HCT116 (cell line): ENCODE measurements around the gene HS6ST3. TPM values are rescaled to one million over a fixed set of nuclear protein-coding genes. Genes with fewer than 3 reads are reported as not detected.

Experiments used
- ATAC-seq: fragments of 200-7000 bp; cut with Tn5 transposase; 2 replicates; pipeline ENCODE4 v1.9.1; 2020; ENCODE audit warnings: mild to moderate bottlenecking, moderate library complexity
- BruUV-seq: library from RNA; stranded (reverse); fragments of 400-500 nt; replicated peaks from 2 replicates; lab custom pipeline; 2021; lab: Mats Ljungman, UMichigan
- CTCF ChIA-PET: fragments of 300-600 bp; sonication (Branson Sonifier 250); formaldehyde crosslinking; loops from one replicate; lab custom pipeline; 2021; ENCODE audit warnings: antibody characterized with exemption; lab: Charles Lee
- POLR2A ChIA-PET: fragments of 300-600, 350-600 bp; sonication (Branson Sonifier 250); formaldehyde crosslinking; loops from one replicate; lab custom pipeline; 2021; ENCODE audit warnings: antibody characterized with exemption; lab: Charles Lee
- RAD21 ChIA-PET, 2 experiments: fragments of 300-600 bp; sonication (Branson Sonifier 250); formaldehyde crosslinking; loops; one replicate each; lab custom pipeline; 2023; ENCODE audit warnings: low total read pairs in 2 of 2; ENCODE audit not compliant: uncharacterized antibody in 2 of 2, unreplicated experiment in 2 of 2, low non-redundant PET in 1 of 2; lab: Charles Lee
- DNase-seq: peaks from one replicate; pipeline ENCODE4 v3.0.0-alpha.2; 2010; ENCODE audit warnings: low read depth, low spot score
- H2AFZ ChIP-seq: fragments of 200-600 bp; shearing (Covaris generic), sonication (generic); 2 replicates; pipeline ENCODE4 v1.6.1; 2017; ENCODE audit warnings: low read depth, mixed run types, mixed read lengths, antibody characterized with exemption, low read length; ENCODE audit not compliant: poor library complexity, severe bottlenecking
- H3K27ac ChIP-seq: 2 replicates; pipeline ENCODE4 v1.5.1; 2012; ENCODE audit warnings: low read depth, low read length
- H3K27me3 ChIP-seq: fragments of 200-600 bp; sonication (generic); 2 replicates; pipeline ENCODE4 v1.6.1; 2016; ENCODE audit warnings: mixed run types, low read length, mixed read lengths; ENCODE audit not compliant: insufficient read depth
- H3K36me3 ChIP-seq, 2 experiments: fragments of 200-500 bp in 1 of 2; fragments of 200-600 bp in 1 of 2; sonication (Bioruptor generic) in 1 of 2; sonication (generic) in 1 of 2; 2 replicates each; pipeline versions ENCODE4 v1.5.1 to v1.6.1; 2014 to 2016; ENCODE audit warnings: low read length in 2 of 2, inconsistent platforms in 1 of 2, mixed read lengths in 1 of 2, mixed run types in 1 of 2; ENCODE audit not compliant: insufficient read depth in 2 of 2, control insufficient read depth in 1 of 2
- H3K4me1 ChIP-seq, 2 experiments: fragments of 200-600 bp in 1 of 2; sonication (generic) in 1 of 2; 2 replicates each; pipeline versions ENCODE4 v1.5.1 to v1.6.1; 2012 to 2017; ENCODE audit warnings: low read length in 2 of 2, inconsistent platforms in 1 of 2, mild to moderate bottlenecking in 1 of 2, mixed read lengths in 1 of 2, mixed run types in 1 of 2, moderate library complexity in 1 of 2; ENCODE audit not compliant: insufficient read depth in 2 of 2, control insufficient read depth in 1 of 2
- H3K4me2 ChIP-seq: fragments of 200-600 bp; sonication (generic); 2 replicates; pipeline ENCODE4 v1.6.1; 2017; ENCODE audit warnings: mixed run types, low read length, mixed read lengths
- H3K4me3 ChIP-seq, 2 experiments: fragments of 200-600 bp in 1 of 2; sonication (generic) in 1 of 2; replicated peaks in 1 of 2; 2 replicates each; pipeline ENCODE4 v1.5.1; 2011 to 2016; ENCODE audit warnings: low read length in 2 of 2, control low read depth in 1 of 2, low read depth in 1 of 2, mild to moderate bottlenecking in 1 of 2, mixed read lengths in 1 of 2, mixed run types in 1 of 2
- H3K79me2 ChIP-seq: fragments of 200-600 bp; sonication (generic); 2 replicates; pipeline ENCODE4 v1.6.1; 2017; ENCODE audit warnings: mild to moderate bottlenecking, mixed run types, low read length, moderate library complexity, mixed read lengths; ENCODE audit not compliant: insufficient read depth
- H3K9ac ChIP-seq: fragments of 200-600 bp; sonication (generic); 2 replicates; pipeline ENCODE4 v1.6.1; 2016; ENCODE audit warnings: low read length, mixed read lengths
- H3K9me2 ChIP-seq: fragments of 200-600 bp; sonication (generic), shearing (Covaris generic); 2 replicates; pipeline ENCODE4 v1.6.1; 2017; ENCODE audit warnings: mixed run types, mild to moderate bottlenecking, moderate library complexity; ENCODE audit not compliant: insufficient read depth
- H3K9me3 ChIP-seq, 2 experiments: fragments of 200-500 bp in 1 of 2; fragments of 200-600 bp in 1 of 2; sonication (Bioruptor generic) in 1 of 2; sonication (generic) in 1 of 2; 2 replicates each; pipeline ENCODE4 v1.6.1; 2014 to 2017; ENCODE audit warnings: low read length in 2 of 2, mixed read lengths in 2 of 2, inconsistent platforms in 1 of 2, low read depth in 1 of 2, mild to moderate bottlenecking in 1 of 2, mixed run types in 1 of 2, moderate library complexity in 1 of 2; ENCODE audit not compliant: control insufficient read depth in 1 of 2, insufficient read depth in 1 of 2
- H4K20me1 ChIP-seq: fragments of 200-600 bp; sonication (generic), shearing (Covaris generic); 2 replicates; pipeline ENCODE4 v1.6.1; 2017; ENCODE audit warnings: mixed run types, mild to moderate bottlenecking, moderate library complexity; ENCODE audit not compliant: insufficient read depth
- CBX3 ChIP-seq: IDR thresholded peaks from 2 replicates; pipeline ENCODE4 v1.6.1; 2012; ENCODE audit warnings: low read depth
- CEBPB ChIP-seq: IDR thresholded peaks from 2 replicates; pipeline ENCODE4 v1.6.1; 2012; ENCODE audit warnings: low read depth
- ELF1 ChIP-seq: IDR thresholded peaks from 2 replicates; pipeline ENCODE4 v1.6.1; 2012; ENCODE audit warnings: low read depth, borderline replicate concordance
- EZH2 ChIP-seq: fragments of 200-600 bp; sonication (generic); IDR thresholded peaks from 2 replicates; pipeline ENCODE4 v1.6.1; 2017; ENCODE audit warnings: antibody characterized with exemption, mixed run types
- EZH2phosphoT487 ChIP-seq: fragments of 200-600 bp; IDR thresholded peaks from 2 replicates; pipeline ENCODE4 v1.6.1; 2018; ENCODE audit warnings: antibody characterized with exemption, borderline replicate concordance
- JUND ChIP-seq: IDR thresholded peaks from 2 replicates; pipeline ENCODE4 v1.6.1; 2012
- POLR2A ChIP-seq: IDR thresholded peaks from 2 replicates; pipeline ENCODE4 v1.7.0; 2011; ENCODE audit warnings: borderline replicate concordance; ENCODE audit not compliant: insufficient read depth, insufficient read length; ENCODE audit errors: extremely low read depth
- RAD21 ChIP-seq: IDR thresholded peaks from 2 replicates; pipeline ENCODE4 v1.6.1; 2012; ENCODE audit warnings: low read depth, mild to moderate bottlenecking
- SIN3A ChIP-seq: IDR thresholded peaks from 2 replicates; pipeline ENCODE4 v1.6.1; 2012; ENCODE audit warnings: low read depth
- SP1 ChIP-seq: IDR thresholded peaks from 2 replicates; pipeline ENCODE4 v1.6.1; 2012; ENCODE audit warnings: low read depth
- TCF7L2 ChIP-seq: IDR thresholded peaks from 2 replicates; pipeline ENCODE4 v1.7.0; 2011; ENCODE audit warnings: borderline replicate concordance, inconsistent platforms; ENCODE audit not compliant: insufficient read depth, insufficient read length; ENCODE audit errors: extremely low read depth
- YY1 ChIP-seq: IDR thresholded peaks from 2 replicates; pipeline ENCODE4 v1.6.1; 2011; ENCODE audit warnings: low read length, low read depth, moderate library complexity, mild to moderate bottlenecking; ENCODE audit not compliant: insufficient replicate concordance; ENCODE audit errors: extremely low read depth
- ZFX ChIP-seq: fragments of 450-650 bp; IDR thresholded peaks from 2 replicates; pipeline ENCODE4 v1.6.1; 2017
- ZNF274 ChIP-seq: fragments of 200-500 bp; sonication (Bioruptor generic); IDR thresholded peaks from 2 replicates; pipeline ENCODE4 v1.6.1; 2014; ENCODE audit warnings: mild to moderate bottlenecking, low read depth, low read length, inconsistent platforms
- intact Hi-C: fragments of 100-400 bp; cut with micrococcal nuclease; formaldehyde crosslinking; loops from 2 replicates; pipeline ENCODE4 v1.10.0; 2022
- total RNA-seq: library from RNA; stranded (reverse); gene quantifications from one replicate; pipeline ENCODE4 v1.2.1, GENCODE V29; 2021; ENCODE audit not compliant: unreplicated experiment
- TF ChIP-seq, protein P1 (sequence below): IDR thresholded peaks from 2 replicates; pipeline ENCODE4 v1.6.1; 2012
- TF ChIP-seq, protein P2 (sequence below), 3 experiments: fragments of 200-600 bp in 1 of 3; sonication (generic) in 1 of 3; IDR thresholded peaks in 2 of 3; conservative IDR thresholded peaks in 1 of 3; 2 replicates each; pipeline ENCODE4 v1.5.1; 2012 to 2017; ENCODE audit warnings: low read depth in 2 of 3, low read length in 2 of 3, antibody characterized with exemption in 1 of 3, borderline replicate concordance in 1 of 3, control low read depth in 1 of 3, mild to moderate bottlenecking in 1 of 3, mixed read lengths in 1 of 3, mixed run types in 1 of 3, moderate library complexity in 1 of 3; ENCODE audit not compliant: insufficient read depth in 1 of 3
- TF ChIP-seq, protein P3 (sequence below): IDR thresholded peaks from 2 replicates; pipeline ENCODE4 v1.6.1; 2012; ENCODE audit warnings: low read depth
- TF ChIP-seq, protein P4 (sequence below): IDR thresholded peaks from 2 replicates; pipeline ENCODE4 v1.6.1; 2011; ENCODE audit warnings: mild to moderate bottlenecking, low read length, moderate library complexity; ENCODE audit not compliant: insufficient replicate concordance; ENCODE audit errors: extremely low read depth
- TF ChIP-seq, protein P5 (sequence below): IDR thresholded peaks from 2 replicates; pipeline ENCODE4 v1.6.1; 2012

HS6ST3 gene
- total RNA-seq, 1 experiment from 2014 or later: 0.10 TPM

DNA sequence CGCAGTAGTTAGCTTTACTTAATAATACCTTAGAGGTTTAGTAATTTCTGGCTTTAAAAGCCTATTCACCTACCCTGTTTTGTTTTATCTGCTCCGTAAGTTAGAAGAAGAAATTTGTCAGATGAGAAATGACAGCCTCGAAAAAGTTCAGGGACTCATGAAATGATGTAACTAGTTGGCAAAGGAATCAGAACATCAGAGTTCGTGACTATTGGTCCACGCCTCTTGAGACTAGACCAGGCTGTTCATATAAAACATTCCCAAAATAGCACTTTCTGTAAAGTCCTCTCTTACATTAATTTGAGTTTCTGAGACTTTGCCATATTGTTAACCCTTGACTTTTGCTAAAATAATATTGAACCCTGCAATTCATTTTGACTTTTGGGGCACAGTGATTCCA, 92.0 kb downstream of the HS6ST3 start:
- H3K4me3 ChIP-seq: no peak overlapping the region
- H3K79me2 ChIP-seq: no peaks in the 10 kb centered on the region
- ATAC-seq (no peak), DNase-seq (no peak)
- H3K4me2 ChIP-seq: no peak overlapping the region
- POLR2A ChIA-PET: no interaction called here
- BruUV-seq: no TSS peak
- H3K27ac ChIP-seq: no peak overlapping the region
- H3K4me1 ChIP-seq: no peaks in the 10 kb centered on the region
- H3K36me3 ChIP-seq: no peaks in the 10 kb centered on the region
- no peaks in the 10 kb centered on the region for H3K9me2 ChIP-seq
- intact Hi-C loops: no loop called here
- CTCF ChIA-PET: no interaction called here
- no peak overlapping the region for H2AFZ ChIP-seq
- H3K9me3 ChIP-seq: no peaks in the 10 kb centered on the region
- no peaks in the 10 kb centered on the region for H4K20me1 ChIP-seq
- TF ChIP-seq TCF7L2: no peak
- no peak for TF ChIP-seq ELF1
- TF ChIP-seq, protein P1, sequence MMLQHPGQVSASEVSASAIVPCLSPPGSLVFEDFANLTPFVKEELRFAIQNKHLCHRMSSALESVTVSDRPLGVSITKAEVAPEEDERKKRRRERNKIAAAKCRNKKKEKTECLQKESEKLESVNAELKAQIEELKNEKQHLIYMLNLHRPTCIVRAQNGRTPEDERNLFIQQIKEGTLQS: no peak
- TF ChIP-seq YY1: no peak
- no peak for TF ChIP-seq CEBPB
- no peak for TF ChIP-seq EZH2
- no peak for TF ChIP-seq ZFX
- no peak for TF ChIP-seq EZH2phosphoT487
- no peak for TF ChIP-seq POLR2A
- TF ChIP-seq, protein P2, sequence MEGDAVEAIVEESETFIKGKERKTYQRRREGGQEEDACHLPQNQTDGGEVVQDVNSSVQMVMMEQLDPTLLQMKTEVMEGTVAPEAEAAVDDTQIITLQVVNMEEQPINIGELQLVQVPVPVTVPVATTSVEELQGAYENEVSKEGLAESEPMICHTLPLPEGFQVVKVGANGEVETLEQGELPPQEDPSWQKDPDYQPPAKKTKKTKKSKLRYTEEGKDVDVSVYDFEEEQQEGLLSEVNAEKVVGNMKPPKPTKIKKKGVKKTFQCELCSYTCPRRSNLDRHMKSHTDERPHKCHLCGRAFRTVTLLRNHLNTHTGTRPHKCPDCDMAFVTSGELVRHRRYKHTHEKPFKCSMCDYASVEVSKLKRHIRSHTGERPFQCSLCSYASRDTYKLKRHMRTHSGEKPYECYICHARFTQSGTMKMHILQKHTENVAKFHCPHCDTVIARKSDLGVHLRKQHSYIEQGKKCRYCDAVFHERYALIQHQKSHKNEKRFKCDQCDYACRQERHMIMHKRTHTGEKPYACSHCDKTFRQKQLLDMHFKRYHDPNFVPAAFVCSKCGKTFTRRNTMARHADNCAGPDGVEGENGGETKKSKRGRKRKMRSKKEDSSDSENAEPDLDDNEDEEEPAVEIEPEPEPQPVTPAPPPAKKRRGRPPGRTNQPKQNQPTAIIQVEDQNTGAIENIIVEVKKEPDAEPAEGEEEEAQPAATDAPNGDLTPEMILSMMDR (IDR thresholded peaks at IDR 0.05 in 2 of 3, conservative IDR thresholded peaks at IDR 0.05 in 1 of 3; ENCODE audit: borderline replicate concordance in 1 of 3, insufficient read depth in 1 of 3, low read depth in 2 of 3, low read length in 2 of 3): no peak
- no peak for TF ChIP-seq SIN3A
- no peak for TF ChIP-seq SP1
- TF ChIP-seq, protein P3, sequence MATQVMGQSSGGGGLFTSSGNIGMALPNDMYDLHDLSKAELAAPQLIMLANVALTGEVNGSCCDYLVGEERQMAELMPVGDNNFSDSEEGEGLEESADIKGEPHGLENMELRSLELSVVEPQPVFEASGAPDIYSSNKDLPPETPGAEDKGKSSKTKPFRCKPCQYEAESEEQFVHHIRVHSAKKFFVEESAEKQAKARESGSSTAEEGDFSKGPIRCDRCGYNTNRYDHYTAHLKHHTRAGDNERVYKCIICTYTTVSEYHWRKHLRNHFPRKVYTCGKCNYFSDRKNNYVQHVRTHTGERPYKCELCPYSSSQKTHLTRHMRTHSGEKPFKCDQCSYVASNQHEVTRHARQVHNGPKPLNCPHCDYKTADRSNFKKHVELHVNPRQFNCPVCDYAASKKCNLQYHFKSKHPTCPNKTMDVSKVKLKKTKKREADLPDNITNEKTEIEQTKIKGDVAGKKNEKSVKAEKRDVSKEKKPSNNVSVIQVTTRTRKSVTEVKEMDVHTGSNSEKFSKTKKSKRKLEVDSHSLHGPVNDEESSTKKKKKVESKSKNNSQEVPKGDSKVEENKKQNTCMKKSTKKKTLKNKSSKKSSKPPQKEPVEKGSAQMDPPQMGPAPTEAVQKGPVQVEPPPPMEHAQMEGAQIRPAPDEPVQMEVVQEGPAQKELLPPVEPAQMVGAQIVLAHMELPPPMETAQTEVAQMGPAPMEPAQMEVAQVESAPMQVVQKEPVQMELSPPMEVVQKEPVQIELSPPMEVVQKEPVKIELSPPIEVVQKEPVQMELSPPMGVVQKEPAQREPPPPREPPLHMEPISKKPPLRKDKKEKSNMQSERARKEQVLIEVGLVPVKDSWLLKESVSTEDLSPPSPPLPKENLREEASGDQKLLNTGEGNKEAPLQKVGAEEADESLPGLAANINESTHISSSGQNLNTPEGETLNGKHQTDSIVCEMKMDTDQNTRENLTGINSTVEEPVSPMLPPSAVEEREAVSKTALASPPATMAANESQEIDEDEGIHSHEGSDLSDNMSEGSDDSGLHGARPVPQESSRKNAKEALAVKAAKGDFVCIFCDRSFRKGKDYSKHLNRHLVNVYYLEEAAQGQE: no peak
- no peak for TF ChIP-seq CBX3
- no peak for TF ChIP-seq RAD21
- no peak for TF ChIP-seq ZNF274
- TF ChIP-seq, protein P4, sequence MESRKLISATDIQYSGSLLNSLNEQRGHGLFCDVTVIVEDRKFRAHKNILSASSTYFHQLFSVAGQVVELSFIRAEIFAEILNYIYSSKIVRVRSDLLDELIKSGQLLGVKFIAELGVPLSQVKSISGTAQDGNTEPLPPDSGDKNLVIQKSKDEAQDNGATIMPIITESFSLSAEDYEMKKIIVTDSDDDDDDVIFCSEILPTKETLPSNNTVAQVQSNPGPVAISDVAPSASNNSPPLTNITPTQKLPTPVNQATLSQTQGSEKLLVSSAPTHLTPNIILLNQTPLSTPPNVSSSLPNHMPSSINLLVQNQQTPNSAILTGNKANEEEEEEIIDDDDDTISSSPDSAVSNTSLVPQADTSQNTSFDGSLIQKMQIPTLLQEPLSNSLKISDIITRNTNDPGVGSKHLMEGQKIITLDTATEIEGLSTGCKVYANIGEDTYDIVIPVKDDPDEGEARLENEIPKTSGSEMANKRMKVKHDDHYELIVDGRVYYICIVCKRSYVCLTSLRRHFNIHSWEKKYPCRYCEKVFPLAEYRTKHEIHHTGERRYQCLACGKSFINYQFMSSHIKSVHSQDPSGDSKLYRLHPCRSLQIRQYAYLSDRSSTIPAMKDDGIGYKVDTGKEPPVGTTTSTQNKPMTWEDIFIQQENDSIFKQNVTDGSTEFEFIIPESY: no peak
- TF ChIP-seq, protein P5, sequence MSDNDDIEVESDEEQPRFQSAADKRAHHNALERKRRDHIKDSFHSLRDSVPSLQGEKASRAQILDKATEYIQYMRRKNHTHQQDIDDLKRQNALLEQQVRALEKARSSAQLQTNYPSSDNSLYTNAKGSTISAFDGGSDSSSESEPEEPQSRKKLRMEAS: no peak
- no peak for TF ChIP-seq JUND
- RAD21 ChIA-PET: no interaction called here
- H3K9ac ChIP-seq: no peak overlapping the region
- 0 out of 2 replicates have a peak, but pooled peaks cover 6% of the 10 kb centered on the region for H3K27me3 ChIP-seq
